Activated CD8-positive, alpha-beta memory T cell treated with anti-CD3 and anti-CD28 coated beads for 48 hours (primary cell): Measurements from ENCODE around the gene ROR1.
"Not testable (repeated sequence)": the region's sequence is repeated elsewhere in the genome, so short reads cannot be mapped to it uniquely, and the experiment has no call there.

ENCODE experiments used
- DNase-seq, 3 experiments: peaks; one replicate each; pipeline ENCODE4 v3.0.0-alpha.2; 2020; ENCODE audit warnings: low read depth in 2 of 3, low spot score in 2 of 3

Gene ROR1

DNA sequence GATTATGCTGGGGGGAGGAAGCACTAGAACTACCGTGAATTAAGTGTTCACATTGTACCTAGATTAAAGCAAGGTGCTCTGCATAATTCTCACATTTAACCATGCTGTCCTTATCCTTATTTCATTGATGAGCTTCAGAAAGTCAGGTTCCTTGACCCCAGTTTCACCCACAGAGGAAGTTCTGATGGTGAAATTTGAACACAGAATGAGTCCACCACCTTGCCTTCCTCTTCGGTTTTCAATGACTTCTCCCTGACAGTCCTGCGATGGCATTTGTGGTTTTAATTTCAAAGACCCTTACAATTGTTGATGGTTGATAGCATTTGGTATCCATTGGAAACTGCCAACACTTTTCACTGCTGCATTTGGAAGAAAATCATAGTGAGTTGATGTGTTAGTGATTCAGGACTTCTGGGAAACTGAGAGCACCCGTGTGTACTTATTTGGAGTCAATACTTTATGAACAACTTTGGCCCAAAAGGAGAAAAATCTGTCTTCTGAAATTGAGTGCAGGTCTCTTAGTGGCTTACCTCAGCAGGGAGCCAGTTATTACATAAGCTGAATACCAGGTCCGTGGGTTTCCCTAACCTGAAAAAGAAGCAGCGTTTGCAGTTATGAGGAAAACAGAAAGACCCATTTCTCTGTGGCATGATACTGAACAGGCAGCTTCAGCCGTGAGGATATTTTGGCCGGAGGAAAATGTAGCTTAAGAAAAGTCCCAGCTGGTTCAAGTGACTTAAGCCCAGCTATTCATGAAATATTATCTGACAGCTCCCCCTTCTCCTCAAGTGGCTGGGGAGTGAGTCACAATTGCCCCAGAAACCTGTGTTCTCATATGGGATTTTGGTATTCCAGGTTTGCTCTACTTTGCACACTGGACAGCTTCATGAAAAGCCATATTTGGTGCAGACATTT lies 47.5 kb downstream of the ROR1 start:
- no peak for DNase-seq

DNA sequence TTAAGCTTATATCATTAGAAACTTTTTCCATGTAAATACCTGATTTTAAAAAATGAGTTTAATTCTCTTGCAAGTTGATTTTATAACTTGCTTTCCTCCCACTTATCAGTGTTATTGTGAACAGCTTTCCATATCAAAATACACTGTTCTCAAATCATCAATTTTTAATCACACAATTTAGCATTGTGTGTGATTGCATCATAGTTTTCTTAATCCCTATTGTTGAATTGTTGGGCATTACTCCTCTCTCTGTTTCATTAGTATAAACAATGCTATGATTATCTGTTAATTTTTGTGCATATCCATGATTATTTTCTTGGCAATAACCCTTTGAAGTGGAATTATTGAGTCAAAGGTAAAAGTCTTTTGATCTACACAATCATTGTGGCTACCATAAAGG lies 48.7 kb downstream of the ROR1 start:
- no peak for DNase-seq

DNA sequence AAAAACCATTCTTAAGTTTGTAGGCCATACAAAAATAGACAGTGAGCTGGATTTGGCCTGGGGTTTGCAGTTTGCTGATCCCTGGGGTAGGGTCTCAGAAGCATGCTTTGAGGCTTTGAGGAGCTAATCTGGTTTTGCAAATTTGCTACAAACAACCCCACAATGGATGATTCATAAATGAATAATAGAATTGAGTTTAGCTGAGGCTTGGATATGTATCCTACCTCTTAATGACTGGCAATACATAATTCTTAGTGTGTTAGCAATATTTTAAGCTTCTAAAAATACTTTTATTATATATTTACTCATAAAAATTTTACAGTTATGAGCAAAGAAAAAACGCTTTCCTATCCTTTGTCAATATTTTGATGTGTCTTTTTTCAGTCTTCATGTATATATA lies 50.6 kb downstream of the ROR1 start:
- DNase-seq = no peak

DNA sequence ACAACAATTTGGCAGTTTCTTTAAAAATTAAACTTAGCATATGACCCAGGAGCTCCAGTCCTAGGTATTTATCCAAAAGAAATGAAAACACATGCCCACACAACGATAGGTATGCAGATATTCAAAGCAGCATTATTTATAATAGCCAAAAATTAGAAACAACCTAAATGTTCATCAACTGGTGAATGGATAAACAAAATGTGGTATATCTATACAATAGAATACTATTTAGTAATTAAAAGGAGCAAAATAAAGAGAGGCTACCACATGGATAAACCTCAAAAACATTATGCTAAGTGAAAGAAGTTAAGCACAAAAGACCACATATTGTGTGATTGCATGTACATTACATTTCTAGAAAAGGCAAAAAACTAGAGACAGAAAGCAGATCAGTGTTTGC lies 51.3 kb downstream of the ROR1 start:
- no peak for DNase-seq

DNA sequence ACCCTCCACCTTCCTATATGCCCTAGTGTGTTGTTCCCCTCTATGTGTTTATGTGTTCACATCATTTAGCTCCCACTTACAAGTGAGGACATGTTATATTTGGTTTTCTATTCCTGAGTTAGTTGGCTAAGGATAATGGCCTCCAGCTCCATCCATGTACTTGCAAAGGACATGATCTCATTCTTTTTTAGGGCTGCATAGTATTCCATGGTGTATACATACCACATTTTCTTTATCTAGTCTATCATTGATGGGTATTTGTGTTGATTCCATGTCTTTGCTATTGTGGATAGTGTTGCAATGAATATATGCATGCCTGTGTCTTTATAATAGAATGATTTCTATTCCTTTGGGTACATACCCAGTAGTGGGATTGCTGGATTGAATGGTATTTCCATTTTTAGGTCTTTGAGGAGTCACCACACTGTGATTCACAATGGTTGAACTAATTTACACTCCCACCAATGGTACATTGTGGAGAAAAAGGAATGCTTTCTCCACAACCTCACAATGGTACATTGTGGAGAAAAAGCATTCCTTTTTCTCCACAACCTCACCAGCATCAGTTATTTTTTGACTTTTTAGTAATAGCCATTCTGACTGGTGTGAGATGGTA lies 52.5 kb downstream of the ROR1 start:
- not testable (repeated sequence) for DNase-seq

DNA sequence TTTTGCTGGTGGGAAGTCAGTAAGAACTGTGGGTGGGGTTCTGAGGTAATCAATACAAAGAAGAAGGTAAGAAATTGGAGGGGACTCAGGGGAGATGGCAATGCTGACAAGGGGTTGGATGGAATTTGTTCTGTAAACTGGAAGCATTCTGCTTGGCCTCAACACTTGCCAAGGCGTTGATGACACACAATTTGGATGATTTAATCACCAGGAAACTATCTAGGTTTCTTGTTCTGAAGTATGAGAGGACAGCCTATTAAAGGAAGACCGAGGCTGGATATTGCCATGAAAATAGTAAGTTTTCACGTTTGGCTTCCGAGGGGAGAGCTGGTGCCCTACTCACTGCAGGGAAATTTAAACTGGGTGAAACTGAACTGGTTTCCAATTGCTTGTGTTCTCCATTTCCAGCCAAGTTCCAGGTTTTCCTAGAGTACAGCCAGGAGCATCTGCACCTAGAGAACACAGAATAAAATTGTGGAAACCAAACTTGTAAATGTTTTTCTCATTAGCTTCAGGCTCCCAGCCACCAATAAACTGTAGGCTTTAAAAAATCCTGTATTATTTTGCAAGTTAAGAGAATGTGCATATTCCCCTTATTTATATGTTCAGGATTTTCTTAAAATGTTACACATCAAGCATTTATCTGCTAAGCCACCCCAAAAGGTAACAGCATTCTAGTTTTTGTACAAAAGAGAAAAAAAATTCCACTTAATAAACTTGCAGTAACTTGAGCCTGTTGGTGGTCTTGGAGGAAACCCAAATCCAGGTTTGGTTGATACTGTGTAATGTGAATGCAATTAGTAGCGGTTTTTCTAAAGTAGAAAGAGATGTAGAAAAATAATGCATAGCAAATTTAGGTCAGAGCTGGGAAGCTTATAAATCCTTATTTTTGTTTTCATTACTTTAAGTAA lies 53.8 kb downstream of the ROR1 start:
- DNase-seq = no peak

DNA sequence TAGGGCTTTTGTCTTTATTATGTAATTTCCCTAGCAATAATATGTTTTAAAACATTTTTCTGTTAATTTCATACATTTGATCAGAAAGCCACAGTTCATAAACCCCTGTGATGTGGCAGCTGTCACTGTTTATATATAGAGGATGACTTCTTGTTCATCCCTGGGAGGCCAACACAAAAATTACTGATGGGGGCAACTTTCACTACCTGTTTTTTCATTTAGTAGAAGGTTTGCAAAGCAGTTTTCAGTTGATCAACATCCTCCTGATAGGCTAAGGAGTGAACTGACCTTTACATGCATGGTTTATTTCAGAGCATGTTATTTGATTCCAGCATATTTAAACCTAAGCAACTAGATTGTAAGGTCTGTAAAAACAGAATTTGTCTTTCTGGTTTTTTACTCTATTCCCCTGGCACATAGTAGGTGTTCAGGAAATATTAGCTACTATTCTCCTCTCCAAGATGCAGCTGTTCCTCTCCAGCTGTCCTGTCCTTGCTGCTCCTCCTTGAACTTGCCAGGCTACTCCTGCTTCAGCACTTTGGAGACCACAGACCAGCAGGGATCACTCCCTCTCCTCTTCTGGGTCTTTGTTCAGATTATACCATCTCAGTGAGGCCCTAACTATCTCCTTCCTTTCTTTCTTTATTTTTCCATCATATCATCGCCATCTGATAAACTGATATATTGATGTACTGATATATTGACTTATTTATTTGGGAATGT lies 54.7 kb downstream of the ROR1 start:
- no peak for DNase-seq

DNA sequence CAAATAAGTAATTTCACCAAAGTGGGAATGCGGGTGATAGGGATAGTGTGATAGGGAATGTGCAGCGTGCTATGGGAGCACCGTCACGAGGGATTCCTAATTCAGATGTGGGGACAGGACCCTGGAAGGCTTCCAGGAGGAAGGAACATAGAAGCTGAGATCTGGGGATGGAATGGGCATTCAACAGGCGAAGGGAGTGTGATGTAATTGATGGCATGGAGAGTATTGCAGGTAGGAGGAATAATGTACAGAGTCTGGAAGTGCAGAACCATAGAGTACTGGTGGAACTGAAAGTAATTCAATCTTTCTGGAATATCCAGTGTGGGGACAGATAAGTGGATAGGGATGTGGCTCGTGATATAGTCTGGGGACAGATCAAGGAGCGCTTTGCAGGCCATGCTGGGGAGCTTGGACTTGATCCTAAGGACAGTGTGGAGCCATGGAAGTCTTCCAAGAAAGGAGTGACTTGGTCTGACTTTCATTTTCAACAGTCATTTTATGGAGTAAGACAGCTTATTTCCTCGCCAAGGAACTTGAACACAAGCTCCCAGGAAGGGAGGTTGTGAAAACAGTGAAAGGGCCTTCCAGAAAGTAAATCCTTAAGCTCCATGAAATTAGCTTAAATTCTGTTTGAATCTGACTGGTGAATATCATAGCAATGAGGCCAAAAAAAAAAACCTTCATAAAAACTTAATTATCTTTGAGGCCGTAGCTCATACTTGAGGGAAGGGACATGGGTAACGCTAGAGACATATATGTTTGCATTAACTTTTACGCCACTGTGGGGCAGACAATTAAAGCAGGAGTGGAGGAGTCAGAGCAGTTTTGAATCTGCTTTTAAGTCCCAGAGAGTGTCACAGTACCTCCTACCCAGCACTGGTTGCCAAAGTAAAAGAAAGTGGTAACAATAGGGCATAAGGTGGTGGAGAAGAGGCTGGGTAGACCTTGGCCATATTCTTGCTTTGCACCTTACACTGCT lies 55.8 kb downstream of the ROR1 start:
- no peak for DNase-seq

DNA sequence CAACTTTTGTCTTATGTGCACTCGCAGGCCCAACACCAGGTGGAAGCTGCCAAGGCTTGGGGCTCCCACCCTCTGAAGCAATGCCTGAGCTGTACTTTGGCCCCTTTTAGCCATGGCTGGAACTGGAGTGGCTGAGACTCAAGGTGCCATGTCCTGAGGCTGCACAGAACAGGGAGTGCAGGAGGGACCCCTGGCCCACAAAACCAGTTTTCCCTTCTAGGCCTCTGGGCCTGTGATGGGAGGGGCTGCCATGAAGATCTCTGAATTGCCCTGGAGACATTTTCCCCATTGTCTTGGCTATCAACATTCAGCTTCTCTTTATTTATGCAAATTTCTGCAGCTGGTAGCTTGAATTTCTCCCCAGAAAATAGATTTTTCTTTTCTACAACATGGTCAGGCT lies 57.6 kb downstream of the ROR1 start:
- no peak for DNase-seq

DNA sequence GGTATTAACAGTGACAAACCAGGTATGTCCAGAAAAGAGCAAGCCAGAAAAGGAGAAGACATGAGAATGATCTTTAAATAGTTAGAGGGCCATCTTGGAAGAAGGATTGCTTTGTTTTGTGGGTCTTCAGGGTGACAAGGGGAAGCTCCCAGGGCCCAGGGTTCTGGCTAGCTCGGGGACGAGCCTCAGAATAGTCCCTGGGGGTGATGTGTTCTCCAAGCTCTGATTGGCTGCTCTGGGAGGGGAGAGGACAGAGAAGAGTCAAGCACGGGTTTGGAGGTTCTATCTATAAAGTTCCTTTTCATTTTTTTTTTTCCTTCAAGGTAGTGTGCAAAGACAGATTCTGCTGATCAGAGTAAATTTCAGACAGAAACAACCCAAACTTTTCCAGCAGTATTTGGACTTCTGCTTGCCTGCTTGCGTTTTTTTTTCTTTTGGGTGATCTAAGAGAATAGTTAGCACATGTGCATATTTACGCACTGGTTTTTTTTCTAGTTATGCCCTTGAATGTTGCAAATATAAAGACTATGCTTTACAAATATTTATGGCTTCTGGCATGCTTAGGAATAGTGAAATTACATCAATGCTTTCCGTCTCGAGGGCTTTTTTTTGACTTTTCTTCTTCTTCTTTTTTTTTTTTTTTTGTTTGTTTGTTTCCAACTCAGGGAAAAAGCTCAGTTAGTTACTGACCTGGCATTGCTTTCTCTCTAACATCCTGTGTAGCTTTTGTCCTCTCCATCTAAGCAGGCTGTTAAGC lies 59.7 kb downstream of the ROR1 start:
- no peak for DNase-seq

DNA sequence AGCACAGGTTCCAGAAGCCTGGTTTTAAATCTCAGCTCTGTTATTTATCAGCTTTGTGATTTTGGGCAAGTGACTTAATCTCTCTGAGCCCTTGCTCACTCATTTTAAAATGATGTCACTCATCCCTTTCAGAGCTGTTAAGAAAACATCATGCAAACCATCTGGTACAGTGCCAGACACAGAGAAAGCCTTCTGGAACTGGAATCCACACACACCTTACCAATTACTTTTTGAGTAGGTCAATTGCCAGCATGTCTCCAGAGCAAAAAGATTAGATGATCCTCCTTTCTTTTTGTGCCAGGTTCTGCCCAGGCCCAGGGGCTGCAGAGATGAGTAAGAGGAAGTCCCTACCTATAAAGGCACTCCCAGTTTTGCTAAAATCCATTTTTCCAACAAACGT lies 61.3 kb downstream of the ROR1 start:
- DNase-seq = no peak

DNA sequence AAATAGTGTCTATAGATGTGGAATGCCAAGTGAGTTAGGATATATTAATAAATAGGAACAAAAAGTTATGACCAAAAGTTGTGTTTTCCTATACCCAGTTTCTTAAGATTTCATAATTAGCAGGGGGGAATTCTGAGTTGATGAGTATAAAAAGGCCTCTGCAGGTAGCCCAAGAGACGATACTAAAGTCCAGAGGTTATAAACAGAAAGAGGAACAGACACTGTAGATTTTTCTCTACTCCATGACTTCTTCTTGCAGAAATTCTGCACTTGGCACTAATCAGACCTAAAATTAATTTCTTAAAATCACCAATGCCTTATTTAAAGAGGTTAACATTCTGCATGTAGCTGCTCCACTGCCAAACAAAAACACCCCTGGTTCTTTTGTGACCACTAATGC lies 62.6 kb downstream of the ROR1 start:
- no peak for DNase-seq

DNA sequence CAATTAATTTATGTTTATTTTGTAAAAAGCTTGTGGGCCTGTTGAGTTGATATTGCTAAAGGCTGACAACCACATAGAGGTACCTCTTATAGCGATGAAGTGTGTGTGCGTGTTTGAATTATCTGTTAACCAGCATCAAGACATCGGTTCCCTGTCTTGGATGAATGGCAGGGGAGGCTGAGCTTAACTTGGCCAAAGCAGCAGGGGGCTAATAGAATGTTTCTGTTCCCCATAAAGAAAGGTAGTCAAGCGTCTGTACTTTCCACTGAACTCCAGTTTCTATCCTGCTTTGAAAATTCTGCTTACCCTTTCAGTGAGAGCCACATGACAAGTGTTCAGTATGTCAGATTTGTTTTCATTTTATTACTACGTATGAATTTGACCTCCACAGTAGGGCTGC lies 63.0 kb downstream of the ROR1 start:
- no peak for DNase-seq

DNA sequence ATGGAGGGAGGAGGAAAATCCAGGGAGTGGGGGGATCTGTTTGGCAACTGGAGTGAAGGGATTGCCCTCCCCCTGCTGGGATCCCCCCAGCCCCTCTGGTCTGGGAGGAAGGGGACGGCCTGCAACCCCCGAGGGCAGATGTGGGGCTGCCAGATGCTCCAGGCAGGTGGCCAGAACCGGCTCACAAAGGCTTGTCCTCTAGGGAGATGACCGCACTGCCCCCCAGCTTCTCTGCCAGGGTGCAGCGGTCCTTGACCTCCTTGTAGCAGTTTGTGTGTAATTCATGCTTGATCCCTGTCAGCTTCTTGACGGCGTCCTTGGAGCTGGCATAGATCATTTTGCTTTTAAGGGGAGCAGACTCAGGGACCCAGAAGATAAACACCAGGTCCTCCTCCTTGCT lies 69.2 kb downstream of the ROR1 start:
- DNase-seq = no peak

DNA sequence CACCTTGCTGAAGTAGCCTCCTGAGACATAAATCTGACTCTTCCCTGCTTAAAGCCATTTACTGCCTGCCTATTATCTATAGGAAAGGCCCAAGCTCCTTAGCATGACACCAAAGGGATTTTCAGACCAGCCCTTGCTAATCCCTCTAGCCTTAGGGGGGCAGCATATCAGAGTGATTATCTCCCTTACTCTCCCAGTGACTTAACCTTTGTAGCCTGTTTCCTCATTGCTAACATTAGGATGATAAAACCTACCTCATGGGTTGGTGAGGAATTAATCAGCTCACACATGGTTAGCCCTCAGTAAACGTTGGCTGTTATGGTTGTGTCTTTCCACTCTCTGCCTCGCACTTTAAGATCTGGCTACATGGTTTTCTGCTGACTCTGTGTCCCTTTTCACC lies 70.1 kb downstream of the ROR1 start:
- no peak for DNase-seq

DNA sequence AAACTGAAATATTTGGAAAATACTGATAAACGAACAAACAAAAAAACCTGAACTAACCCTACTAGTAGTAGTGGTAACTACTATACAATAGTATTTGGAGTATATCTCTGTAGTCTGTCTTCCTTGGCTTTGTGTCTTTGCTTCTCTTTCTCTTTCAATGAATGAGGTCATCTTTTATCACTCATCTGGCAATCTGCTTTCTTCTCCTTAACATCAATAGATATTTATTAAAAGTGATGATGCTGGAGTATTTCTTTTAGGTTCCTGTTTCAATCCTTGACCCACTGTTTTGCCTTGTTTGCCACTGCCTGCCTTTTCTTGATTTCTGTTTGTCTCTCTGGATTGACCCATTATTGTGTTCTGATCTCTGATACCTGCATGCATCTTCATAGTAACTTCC lies 71.5 kb downstream of the ROR1 start:
- no peak for DNase-seq

DNA sequence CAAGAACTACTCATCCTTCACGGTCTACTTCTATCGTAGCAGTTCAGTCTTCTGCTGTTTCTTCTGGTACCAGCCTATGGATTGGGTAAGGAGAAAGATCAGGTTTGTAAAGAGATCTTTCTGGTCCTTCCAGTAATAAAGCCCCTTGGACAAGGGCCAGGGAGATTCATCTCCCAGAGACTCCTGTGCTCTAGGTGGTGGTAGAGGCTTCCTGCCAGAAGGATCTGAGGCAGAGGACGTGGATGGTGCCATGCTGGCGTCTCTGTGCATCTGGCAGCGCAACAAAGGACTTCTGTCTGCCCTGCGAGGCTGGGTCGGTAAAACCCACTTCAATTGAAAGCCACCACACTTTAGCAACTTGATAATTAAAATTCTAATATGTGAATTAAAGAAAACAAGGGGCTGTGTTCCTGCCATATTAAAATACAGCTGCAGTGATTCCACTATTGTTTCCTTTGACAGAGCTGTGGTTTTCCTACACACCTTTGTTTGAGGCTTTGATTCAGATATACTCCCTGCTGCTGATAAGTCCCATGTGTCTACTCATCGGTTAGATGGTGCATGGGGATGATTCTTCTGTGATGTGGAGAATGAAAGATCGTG lies 73.6 kb downstream of the ROR1 start:
- DNase-seq = no peak

DNA sequence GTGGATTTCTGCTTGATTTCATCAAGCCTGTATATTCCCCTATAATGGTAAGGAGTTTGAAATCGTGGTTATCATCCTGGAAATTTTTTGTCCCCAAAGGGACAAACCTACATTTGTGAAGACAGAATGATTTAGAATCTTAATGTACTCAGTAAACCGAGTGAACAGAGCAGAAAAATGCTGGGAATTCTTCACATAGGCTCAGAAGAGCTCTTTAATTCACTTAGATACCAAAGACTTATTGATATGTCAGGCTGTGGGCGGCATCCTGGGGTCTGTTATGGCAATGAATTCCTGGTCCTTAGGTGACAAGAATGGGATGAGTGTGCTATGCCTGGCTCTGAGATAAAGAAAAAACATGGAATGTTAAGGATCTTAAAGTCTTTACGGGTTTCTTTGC lies 74.9 kb downstream of the ROR1 start:
- DNase-seq = no peak

DNA sequence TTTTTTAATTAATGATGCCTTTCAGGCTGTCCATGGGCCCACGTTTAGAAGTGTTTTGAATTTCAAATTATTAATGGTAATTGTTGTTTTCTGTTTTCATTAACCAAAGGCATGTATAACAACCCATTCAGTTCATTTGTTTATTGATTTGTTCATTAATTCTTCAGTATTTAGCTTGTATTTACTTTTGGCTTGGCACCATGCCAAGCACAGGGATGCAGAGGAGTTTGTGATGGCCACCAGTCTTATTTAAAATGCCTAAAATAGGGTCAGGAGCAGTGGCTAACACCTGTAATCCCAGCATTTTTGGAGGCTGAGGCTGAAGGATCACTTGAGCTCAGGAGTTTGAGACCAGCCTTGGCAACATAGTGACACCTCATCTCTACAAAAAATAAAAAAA lies 75.3 kb downstream of the ROR1 start:
- DNase-seq = no peak
